Endothelial cell (in vitro differentiated cells): ENCODE measurements around the gene ZFHX3. TPM values are rescaled to one million over a fixed set of nuclear protein-coding genes. Genes with fewer than 3 reads are reported as not detected.

ENCODE experiments used
- DNase-seq: peaks from one replicate; pipeline ENCODE4 v3.0.0; 2021; ENCODE audit warnings: low spot score
- H3K27ac Mint-ChIP-seq: one replicate; pipeline ENCODE4 v1.8.0; 2021; ENCODE audit warnings: mixed read lengths, inconsistent platforms; ENCODE audit not compliant: unreplicated experiment
- H3K27me3 Mint-ChIP-seq: one replicate; pipeline ENCODE4 v1.8.0; 2021; ENCODE audit warnings: mild to moderate bottlenecking, moderate library complexity, mixed read lengths, inconsistent platforms; ENCODE audit not compliant: unreplicated experiment
- H3K36me3 Mint-ChIP-seq: one replicate; pipeline ENCODE4 v1.8.0; 2021; ENCODE audit warnings: mild to moderate bottlenecking, low read depth, mixed read lengths, inconsistent platforms; ENCODE audit not compliant: unreplicated experiment
- H3K4me1 Mint-ChIP-seq: one replicate; pipeline ENCODE4 v1.8.0; 2021; ENCODE audit warnings: mild to moderate bottlenecking, mixed read lengths, inconsistent platforms; ENCODE audit not compliant: unreplicated experiment
- H3K4me3 Mint-ChIP-seq: one replicate; pipeline ENCODE4 v1.8.0; 2021; ENCODE audit warnings: mild to moderate bottlenecking, mixed read lengths, inconsistent platforms; ENCODE audit not compliant: unreplicated experiment
- H3K9me3 Mint-ChIP-seq: one replicate; pipeline ENCODE4 v1.8.0; 2021; ENCODE audit warnings: mixed read lengths, inconsistent platforms; ENCODE audit not compliant: unreplicated experiment
- total RNA-seq: library from RNA; stranded (reverse); fragmentation: NEBNext Ultra II Directional; extraction: Animal tissue kit (Norgen Biotek cat#: 25700); gene quantifications from one replicate; pipeline ENCODE4 v1.2.1, GENCODE V29; 2021; ENCODE audit not compliant: unreplicated experiment
- TF ChIP-seq, protein P1 (sequence below): fragments of 200-600 bp; sonication (generic); IDR thresholded peaks from one replicate; pipeline ENCODE4 v1.5.0; 2021; ENCODE audit warnings: antibody characterized with exemption; ENCODE audit not compliant: unreplicated experiment

The ZFHX3 gene
- total RNA-seq, 1 donor from 2014 or later = 17.7 TPM

GRCh38 chr16:73024571-73025105, 23.3 kb downstream of the ZFHX3 start:
- no peak overlapping the region for H3K4me3 Mint-ChIP-seq
- peaks cover 8% of the 10 kb centered on the region for H3K4me1 Mint-ChIP-seq
- H3K27me3 Mint-ChIP-seq = peaks cover 7% of the 10 kb centered on the region
- H3K9me3 Mint-ChIP-seq = no peaks in the 10 kb centered on the region
- no peaks in the 10 kb centered on the region for H3K36me3 Mint-ChIP-seq
- DNase-seq = no peak
- no peak overlapping the region for H3K27ac Mint-ChIP-seq
- TF ChIP-seq, protein P1, sequence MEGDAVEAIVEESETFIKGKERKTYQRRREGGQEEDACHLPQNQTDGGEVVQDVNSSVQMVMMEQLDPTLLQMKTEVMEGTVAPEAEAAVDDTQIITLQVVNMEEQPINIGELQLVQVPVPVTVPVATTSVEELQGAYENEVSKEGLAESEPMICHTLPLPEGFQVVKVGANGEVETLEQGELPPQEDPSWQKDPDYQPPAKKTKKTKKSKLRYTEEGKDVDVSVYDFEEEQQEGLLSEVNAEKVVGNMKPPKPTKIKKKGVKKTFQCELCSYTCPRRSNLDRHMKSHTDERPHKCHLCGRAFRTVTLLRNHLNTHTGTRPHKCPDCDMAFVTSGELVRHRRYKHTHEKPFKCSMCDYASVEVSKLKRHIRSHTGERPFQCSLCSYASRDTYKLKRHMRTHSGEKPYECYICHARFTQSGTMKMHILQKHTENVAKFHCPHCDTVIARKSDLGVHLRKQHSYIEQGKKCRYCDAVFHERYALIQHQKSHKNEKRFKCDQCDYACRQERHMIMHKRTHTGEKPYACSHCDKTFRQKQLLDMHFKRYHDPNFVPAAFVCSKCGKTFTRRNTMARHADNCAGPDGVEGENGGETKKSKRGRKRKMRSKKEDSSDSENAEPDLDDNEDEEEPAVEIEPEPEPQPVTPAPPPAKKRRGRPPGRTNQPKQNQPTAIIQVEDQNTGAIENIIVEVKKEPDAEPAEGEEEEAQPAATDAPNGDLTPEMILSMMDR = no peak

GRCh38 chr16:73023752-73024570, 24.0 kb downstream of the ZFHX3 start:
- Mint-ChIP-seq H3K4me1 (peaks cover 8% of the 10 kb centered on the region), H3K4me3 (no peak overlapping the region), H3K36me3 (no peaks in the 10 kb centered on the region), H3K9me3 (no peaks in the 10 kb centered on the region), H3K27me3 (peaks cover 6% of the 10 kb centered on the region), H3K27ac (no peak overlapping the region)
- TF ChIP-seq, protein P1 = no peak
- no peak for DNase-seq

DNA sequence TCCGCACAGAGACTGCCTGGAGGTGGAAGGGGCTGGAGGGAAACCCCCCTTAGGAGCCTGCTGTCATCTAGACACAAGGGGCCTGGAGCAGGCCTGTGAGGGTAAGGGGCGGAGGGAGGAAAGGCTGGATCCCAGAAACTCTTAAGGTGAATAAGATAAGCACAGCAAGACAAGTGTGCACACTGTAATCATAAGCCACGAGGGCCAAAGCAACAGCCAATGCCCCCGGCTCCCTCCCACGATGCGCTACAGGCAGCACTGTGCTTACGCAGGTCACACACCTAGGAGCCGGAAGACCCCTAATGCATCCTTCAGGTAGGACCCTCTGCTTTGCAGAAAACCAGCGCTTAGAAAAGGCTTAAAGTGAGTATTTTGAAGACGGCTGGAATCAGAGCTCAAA, 24.6 kb downstream of the ZFHX3 start:
- H3K27me3 Mint-ChIP-seq = peaks cover 7% of the 10 kb centered on the region
- DNase-seq = no peak
- TF ChIP-seq, protein P1 = no peak
- no peaks in the 10 kb centered on the region for H3K9me3 Mint-ChIP-seq
- H3K27ac Mint-ChIP-seq = no peak overlapping the region
- no peaks in the 10 kb centered on the region for H3K36me3 Mint-ChIP-seq
- H3K4me3 Mint-ChIP-seq = no peak overlapping the region
- peaks cover 8% of the 10 kb centered on the region for H3K4me1 Mint-ChIP-seq

- Mint-ChIP-seq H3K27ac (no peak overlapping the region), H3K4me1 (peaks cover 3% of the 10 kb centered on the region), H3K9me3 (no peaks in the 10 kb centered on the region)
These were observed 25.4 kb downstream of the ZFHX3 start for GRCh38 chr16:73022534-73022933.

More at GRCh38 chr16:73022534-73022933, 25.4 kb downstream of the ZFHX3 start:
- TF ChIP-seq, protein P1 = no peak
- no peak overlapping the region for H3K4me3 Mint-ChIP-seq
- peaks cover 5% of the 10 kb centered on the region for H3K27me3 Mint-ChIP-seq
- H3K36me3 Mint-ChIP-seq = no peaks in the 10 kb centered on the region
- DNase-seq = no peak
